GM19351 (cell line): Measurements from ENCODE around the gene MANEA.

Source experiments
- ATAC-seq: cut with Tn5 transposase; IDR thresholded peaks from one replicate; pipeline ENCODE4 v1.9.1; 2021; ENCODE audit warnings: mild to moderate bottlenecking, moderate library complexity; ENCODE audit not compliant: unreplicated experiment

Gene MANEA

DNA sequence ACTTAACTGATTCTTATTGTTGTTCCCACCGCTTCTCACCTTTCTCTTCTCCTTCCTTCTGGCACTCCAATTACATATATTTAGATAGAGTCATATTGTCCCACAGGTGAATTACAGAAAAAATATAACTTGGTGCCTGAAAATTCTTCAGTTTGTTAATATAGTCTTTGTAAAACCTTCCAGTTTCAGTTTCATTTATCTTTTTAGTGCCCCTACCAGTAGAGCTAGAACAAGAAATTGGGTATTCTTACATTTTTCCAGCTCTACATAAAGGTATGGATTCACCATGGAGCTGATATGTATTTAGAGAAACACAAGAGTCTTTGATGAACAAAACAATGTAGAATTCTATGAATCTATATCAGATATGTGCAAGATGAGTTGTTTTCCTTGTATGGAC, 10.7 kb downstream of the MANEA start:
- ATAC-seq: no peak

DNA sequence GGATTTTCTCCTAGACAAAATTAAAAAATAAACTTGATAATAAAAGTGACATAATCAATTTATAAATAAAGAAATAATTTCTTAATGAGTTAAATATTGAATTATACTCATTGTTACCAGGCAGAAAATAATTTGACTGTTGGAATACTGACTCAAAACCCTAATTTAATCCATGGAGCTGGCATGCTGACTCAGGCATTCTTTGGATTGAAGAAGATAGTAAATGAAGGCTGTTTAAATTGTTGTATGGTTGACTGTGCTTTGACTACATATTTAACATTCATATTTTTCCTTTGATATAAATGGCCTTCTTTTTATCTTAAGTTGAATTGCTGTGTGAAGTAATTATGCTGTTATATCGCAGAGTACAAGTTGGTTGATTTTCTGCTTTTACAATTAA, 11.7 kb downstream of the MANEA start:
- no peak for ATAC-seq

DNA sequence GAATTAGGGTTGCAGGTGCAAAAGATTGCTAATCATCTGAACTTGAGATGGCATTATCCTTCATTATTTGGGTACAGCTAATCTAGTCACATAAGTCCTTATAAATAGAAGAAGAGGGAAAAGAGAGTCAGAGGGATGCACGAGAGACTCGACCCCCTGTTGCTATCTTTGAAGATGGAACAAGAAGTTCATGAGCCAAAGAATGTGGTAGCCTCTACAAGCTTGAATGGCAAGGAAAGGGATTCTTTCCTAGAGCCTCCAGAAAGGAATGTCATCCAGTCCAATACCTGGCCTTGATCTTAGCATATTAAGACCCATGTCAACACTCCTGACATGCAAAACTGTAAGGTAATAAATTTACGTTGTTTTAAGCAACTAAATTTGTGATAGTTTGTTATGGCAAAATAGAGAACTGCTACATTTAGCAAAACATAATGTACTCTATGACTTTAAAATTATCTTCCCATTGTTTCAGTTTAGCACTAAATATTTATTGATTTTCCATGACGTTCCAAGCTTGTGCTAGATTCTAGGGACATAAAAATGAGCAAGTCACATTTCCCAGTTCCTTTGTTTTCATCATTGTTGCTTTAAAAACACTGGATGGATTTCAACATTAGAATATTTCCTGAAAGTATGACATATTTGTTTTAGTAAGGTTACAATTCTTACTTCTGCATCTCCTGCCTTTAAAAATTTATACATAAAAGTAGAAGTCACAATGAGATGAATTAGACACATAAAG, 12.7 kb downstream of the MANEA start:
- ATAC-seq: no peak

DNA sequence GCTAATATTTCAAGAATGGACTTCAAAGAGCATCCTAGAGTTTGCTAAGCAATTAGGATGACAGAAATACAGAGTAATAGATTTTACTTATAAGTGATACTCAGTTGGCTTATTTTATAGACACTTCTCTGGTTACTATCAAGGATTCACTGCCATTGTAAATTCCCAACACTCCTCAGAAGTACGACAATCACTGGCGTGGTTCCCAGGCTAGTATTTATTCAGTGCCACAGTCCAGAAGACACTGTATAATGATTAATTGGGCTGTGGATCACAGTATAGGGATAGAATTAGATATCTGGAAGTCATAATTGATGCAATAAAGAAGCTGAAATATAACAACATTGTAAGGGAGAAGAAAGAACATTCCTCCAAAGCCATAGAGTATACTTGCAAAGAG, 15.7 kb downstream of the MANEA start:
- ATAC-seq: no peak

DNA sequence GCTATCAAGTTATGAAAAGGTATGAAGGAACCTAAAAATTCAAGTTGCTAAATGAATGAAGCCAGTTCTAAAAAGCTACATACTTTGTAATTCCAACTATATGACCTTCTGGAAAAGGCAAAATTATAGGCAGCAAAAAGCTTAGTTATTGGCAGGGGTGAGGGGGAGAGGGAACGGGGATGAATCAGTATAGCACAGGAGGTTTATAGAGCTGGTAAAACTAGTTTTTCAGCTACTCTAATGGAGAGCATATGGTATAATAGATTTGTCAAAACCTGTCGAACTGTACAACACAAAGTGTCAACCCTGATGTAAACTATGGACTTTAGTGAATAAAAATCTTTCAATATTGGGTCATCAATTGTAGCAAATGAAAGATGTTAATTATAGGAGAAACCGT, 18.7 kb downstream of the MANEA start:
- ATAC-seq: no peak

DNA sequence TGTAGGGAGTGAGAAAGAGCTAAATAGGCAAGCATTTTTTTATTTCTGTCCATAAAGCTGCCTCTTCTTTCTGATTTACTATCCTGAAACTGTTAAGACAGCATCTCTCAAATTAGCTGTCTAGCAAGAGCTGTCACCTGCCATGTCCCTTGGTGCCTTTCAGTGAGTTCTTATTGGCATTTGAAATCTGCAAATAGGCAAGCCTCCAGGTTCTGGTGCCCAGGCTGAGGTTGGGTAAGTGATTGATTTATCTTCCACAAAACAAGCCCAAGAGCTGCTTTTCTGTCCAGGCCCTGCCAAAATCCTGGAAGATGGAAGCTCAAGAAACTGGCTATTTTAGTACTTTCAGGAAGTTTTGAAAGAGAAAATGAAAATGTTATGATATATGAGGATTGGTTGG, 22.4 kb downstream of the MANEA start:
- ATAC-seq: no peak

DNA sequence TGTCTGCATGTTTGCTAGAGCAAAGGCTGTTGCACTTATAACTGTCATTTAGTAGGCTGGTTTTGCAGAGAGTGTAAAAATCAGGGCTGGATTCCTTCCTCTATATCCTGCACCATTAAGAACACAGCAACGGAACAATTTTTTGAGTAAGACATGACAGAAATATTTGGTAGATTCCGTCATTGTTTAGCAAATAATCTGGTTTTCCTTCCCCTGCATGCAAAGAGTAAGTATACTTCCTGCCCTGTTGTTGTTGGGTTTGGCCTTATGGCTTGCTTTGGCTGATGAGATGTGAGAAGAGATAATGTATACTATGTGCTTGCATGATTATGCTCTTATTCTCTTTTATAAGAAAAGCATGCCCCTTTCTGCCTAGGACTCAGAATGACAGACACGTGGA, 23.8 kb downstream of the MANEA start:
- no peak for ATAC-seq

DNA sequence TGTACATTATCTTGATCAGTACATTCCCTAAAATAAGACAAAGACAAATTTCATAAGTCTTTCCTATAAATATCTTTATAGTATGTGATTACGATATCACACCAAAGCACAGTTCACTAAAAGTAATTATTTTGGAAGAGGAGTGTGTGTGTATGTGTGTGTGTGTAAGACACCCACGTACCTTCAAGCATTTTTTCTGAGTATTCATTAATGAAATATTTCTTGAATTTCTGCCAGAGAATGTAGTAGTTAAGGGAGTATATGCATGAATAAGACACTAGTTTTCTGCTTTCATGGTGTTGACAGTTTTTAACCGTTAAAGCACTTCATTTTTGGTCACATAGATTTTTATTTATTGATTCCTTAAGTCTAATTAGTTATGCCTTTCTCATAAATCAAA, 36.8 kb downstream of the MANEA start:
- ATAC-seq: no peak

DNA sequence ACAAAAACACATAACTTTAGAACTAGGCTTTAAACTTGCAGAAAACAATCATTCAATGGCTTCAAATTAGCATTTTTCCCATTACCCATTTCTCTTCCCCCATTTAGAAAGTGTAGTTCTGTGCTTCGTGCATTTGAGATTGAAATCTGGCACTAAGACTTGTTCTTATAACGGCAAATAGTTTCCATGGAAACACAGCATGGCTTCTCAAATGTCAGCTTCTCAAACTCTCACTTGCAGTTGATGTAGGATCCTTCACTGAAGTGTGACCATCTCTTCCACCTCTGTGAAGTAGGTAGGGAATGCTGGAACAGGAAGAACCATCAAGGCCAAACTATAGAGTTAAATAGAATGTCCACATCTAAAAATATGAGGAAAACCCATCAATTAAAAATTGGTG, 52.2 kb downstream of the MANEA start:
- ATAC-seq: no peak

DNA sequence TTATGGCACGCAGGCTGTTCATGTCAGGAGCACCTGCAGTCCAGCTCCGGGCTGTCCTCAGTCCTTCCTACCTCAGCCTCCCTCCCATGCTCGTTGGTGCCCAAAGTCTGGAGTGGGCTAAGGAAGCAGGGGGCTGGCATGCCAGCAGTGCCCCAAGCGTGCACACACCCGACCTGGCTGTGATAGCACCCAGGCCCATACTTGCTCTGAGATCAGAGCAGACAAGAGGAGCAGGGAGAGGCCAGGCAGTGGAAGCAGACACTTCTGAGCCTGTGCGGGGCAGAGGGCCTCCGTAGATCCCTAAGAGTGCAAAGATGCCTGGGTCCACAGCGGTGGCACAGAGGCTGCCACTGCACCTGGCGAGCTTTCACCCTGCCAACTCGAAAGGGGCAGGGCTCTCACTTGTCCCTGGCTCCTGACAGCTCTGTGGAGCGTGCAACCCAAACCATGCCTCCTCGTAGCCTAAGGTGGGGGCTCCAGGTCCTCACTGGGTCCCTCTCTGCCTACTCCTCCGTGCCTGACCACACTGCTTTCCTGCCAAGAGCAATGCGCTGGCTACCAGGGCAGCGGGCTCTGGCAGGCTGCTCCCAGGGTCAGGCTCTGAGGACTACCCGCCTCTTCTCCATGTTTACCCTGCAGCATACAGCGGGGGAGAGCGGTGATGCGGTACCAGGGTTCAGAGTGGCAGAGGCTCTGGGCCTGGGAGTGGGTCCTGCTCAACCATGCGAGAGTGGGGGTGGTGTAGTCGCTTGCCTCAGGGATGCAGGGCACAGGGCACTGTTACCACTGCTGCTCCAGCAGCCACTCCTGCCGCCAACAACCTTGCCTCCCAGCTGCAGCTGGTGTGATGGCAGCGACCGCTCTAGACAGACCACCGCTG, 59.5 kb downstream of the MANEA start:
- no peak for ATAC-seq

DNA sequence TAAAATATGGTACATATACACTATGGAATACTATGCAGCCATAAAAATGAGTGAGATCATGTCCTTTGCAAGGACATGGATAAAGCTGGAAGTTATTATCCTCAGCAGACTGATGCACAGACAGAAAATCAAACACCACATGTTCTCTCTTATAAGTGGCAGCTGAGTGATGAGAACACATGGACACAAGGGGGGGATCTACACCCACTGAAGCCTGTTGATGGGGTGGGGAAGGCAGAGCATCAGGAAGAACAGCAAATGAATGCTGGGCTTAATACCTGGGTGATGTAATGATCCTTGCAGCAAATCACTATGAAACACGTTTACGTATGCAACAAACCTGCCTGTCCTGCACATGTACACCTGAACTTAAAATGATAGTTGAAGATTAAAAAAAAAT, 71.3 kb downstream of the MANEA start:
- ATAC-seq: no peak

DNA sequence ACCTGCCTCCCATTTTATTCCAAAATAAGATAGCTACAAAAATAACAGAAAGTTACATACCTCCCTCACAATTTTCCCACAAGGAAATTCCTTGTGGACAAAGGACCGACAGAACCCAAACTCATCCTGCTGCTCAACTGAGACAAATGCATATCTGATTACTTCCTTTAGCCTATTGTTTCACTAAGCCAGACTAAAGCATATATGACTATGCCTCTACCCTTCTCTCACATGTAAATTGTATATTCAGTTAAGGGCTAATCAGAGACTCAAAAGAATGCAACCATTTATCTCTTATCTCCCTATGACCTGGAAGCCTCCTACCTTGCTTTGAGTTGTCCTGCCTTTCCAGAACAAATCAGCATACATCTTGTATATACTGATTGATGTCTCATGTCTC, 72.1 kb downstream of the MANEA start:
- ATAC-seq: no peak

DNA sequence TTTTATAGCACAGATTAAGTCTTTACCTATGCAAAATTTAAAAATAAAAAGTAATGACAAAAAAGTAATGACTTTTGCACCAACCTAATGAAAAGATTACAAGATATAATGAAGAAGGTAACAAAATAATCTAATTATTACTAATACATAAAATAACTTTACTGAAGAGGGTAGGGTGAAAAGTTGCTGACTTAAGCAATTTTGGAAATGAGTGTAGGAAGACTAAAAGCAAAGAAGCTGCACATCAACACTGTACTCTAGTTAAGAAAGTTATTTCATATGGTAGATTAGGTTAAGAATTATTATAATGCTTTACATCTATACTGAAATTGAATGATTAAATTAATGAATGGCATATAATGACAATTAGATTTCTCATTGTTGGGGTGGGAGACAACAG, 76.8 kb downstream of the MANEA start:
- no peak for ATAC-seq

DNA sequence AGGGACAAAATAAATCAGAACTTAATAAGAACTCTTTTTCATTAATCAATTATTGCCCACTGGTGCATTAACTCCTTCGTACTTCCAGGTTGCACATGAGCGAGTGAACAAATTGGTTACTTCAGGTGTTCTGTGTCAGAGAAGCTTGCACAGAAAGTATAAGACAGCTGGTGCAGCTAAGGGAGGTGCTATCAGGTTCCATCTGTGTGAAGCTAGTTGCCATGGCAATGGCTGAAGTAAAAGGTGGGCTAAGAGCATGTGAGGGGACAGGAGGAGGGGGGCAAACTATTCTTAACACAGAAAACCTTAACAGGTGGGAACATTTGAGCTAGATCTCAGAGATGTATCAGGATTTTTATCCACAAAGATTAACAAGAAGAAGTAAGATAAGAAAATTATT, 81.6 kb downstream of the MANEA start:
- no peak for ATAC-seq
